ENCODE measurements around the gene KIF3B. TPM values are rescaled to one million over a fixed set of nuclear protein-coding genes. Genes with fewer than 3 reads are reported as not detected.
A peak's percentile ranks its signal among the peaks of the same experiment; 100 is the strongest.

The KIF3B gene
- total RNA-seq, 4 donors from 2014 or later = 26.6 to 46.5 (median 37.5) TPM

DNA sequence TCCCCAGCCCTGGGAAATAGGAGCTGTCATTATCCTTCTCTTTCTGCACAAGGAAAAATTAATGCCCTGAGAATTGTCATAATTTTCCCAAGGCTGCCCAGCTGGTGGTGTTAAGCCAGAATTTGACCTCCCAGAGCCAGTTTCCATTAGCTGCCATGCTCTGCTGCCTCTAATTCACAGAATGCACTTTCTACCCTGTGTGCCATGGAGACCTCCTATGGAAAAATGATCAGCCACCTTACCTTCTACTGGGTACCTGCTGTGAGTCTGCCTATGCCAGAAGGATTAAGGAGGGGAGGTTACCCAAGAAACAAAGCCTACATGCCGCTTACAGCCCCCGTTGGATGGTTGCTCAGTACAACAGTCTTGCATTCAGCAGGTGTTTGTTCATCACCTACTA, 40.6 kb upstream of the KIF3B start:
- peak overlapping the region; percentile 59 to 77 (median 70) for H3K27ac ChIP-seq
- intact Hi-C loops (cut with DNase I; ENCODE audit: low total_unique reads) = no loop called here

DNA sequence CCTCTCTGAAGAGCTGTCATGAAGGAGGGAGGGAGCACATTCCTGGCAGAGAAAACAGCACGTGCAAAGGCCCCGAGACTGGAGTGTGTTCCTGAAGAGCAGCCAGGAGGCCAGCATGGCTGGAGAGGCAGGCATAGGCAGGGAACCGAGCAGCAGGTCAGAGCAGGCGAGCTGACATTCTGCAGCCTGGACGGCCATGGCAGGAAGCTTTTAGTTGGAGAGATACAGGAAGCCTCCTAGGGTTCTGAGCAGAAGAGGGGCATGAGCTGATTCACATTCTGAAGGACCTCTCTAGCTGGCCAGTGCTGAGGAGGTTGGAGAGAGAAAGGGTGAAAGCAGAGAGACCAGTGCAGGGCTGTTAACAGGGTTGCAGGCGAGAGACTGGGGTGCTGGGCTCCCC, 40.0 kb upstream of the KIF3B start:
- WGBS, 2 donors (ENCODE audit: low coverage in 1 of 2) = 79 to 84% methylated on average over 3 to 6 of the region's 6 CpGs
- no peak overlapping the region for H3K4me3 ChIP-seq
- H3K36me3 ChIP-seq = peaks cover 0 to 18% (median 3%) of the 10 kb centered on the region in 4 donors
- DNase-seq = no peak
- no peaks in the 10 kb centered on the region for H3K27me3 ChIP-seq
- H3K9me3 ChIP-seq = no peaks in the 10 kb centered on the region
- in situ Hi-C loops (cut with MboI; ENCODE audit: low pct_ligation_motif_present in 1 of 4, low pct_unique_long_range_greater_than_20kb in 1 of 4, low sequenced_read_pairs in 3 of 4) = no loop called here
- peak overlapping the region in 1 of 4 donors; percentile 77 for H3K27ac ChIP-seq
- intact Hi-C loops (cut with DNase I; ENCODE audit: low total_unique reads) = no loop called here
- TF ChIP-seq POLR2A (IDR thresholded peaks at IDR 0.05) (no peak), EP300 (IDR thresholded peaks at IDR 0.05; ENCODE audit: low read depth) (no peak)
- H3K4me1 ChIP-seq = peaks cover 7 to 27% (median 15%) of the 10 kb centered on the region in 4 donors

More for the DNA sequence above, 40.6 kb upstream of the KIF3B start:
- in situ Hi-C loops (cut with MboI; ENCODE audit: low pct_ligation_motif_present in 1 of 4, low pct_unique_long_range_greater_than_20kb in 1 of 4, low sequenced_read_pairs in 3 of 4) = no loop called here
- peaks cover 7 to 33% (median 15%) of the 10 kb centered on the region in 4 donors for H3K4me1 ChIP-seq
- WGBS, 2 donors (ENCODE audit: low coverage in 1 of 2) = 95% methylated on average over 2 of the region's 2 CpGs; no CpG with 5 or more reads in 1 of the 2 donors
- no peaks in the 10 kb centered on the region for H3K9me3 ChIP-seq
- H3K27me3 ChIP-seq = no peaks in the 10 kb centered on the region
- H3K4me3 ChIP-seq = no peak overlapping the region
- TF ChIP-seq POLR2AphosphoS5 (IDR thresholded peaks at IDR 0.05) (no peak), EP300 (IDR thresholded peaks at IDR 0.05; ENCODE audit: low read depth) (no peak), POLR2A (IDR thresholded peaks at IDR 0.05) (no peak)
- TF ChIP-seq, protein P1, sequence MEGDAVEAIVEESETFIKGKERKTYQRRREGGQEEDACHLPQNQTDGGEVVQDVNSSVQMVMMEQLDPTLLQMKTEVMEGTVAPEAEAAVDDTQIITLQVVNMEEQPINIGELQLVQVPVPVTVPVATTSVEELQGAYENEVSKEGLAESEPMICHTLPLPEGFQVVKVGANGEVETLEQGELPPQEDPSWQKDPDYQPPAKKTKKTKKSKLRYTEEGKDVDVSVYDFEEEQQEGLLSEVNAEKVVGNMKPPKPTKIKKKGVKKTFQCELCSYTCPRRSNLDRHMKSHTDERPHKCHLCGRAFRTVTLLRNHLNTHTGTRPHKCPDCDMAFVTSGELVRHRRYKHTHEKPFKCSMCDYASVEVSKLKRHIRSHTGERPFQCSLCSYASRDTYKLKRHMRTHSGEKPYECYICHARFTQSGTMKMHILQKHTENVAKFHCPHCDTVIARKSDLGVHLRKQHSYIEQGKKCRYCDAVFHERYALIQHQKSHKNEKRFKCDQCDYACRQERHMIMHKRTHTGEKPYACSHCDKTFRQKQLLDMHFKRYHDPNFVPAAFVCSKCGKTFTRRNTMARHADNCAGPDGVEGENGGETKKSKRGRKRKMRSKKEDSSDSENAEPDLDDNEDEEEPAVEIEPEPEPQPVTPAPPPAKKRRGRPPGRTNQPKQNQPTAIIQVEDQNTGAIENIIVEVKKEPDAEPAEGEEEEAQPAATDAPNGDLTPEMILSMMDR (IDR thresholded peaks at IDR 0.05) = no peak
- no peak for DNase-seq
- peaks cover 0 to 20% (median 3%) of the 10 kb centered on the region in 4 donors for H3K36me3 ChIP-seq

DNA sequence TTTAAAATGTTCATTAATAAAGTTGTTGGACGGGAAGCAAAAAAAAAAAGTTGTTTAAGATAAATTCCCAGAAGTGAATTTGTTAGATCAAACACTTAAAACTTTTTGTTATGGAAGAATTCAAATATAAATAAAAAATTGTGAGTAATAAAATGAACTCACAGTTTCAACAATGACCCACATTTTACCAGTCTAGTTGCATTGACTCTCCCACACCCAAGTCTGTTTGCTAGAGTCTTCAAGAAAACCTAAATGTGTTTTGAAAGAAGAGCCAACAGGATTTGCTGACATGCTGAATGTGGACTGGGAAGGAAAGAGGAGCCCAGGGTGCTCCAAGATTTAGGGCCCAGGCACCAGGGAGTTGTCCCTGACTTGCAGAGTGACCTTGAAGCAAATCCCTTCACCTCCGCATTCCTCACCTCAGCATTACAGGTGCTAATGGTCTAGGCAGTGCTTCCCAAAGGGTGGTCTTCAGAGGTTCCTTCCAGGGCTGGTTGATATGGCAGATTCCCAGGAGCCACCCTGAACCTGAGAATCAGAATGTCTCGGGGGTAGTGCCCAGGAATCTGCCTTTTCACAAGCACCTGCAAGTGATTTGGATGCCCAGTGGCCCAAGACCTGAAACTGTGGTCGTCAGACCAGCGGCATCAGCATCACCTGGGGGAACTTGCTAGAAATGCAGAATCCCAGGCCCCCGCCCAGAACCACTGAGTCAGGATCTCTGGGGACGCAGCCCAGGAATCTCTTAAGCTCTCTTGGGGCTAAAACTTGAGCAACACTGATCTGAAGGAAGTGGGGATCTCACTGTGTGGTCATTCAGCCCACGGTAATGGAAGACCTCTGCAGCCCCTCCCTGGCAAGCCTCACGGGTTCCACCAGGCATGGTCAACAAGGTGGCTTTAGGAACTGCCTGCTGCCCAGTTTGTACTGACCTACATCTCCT, 38.7 kb upstream of the KIF3B start:
- H3K4me3 ChIP-seq = no peak overlapping the region
- in situ Hi-C loops (cut with MboI; ENCODE audit: low pct_ligation_motif_present in 1 of 4, low pct_unique_long_range_greater_than_20kb in 1 of 4, low sequenced_read_pairs in 3 of 4) = no loop called here
- peaks cover 0 to 6% (median 0%) of the 10 kb centered on the region in 4 donors for H3K36me3 ChIP-seq
- 83 to 84% methylated on average over 3 to 9 of the region's 9 CpGs for WGBS, 2 donors (ENCODE audit: low coverage in 1 of 2)
- H3K9me3 ChIP-seq = no peaks in the 10 kb centered on the region
- no peak for DNase-seq
- H3K4me1 ChIP-seq = peaks cover 7 to 27% (median 15%) of the 10 kb centered on the region in 4 donors
- no peak overlapping the region for H3K27ac ChIP-seq
- TF ChIP-seq POLR2A (IDR thresholded peaks at IDR 0.05) = no peak
- no peak for TF ChIP-seq POLR2AphosphoS5 (IDR thresholded peaks at IDR 0.05)
- TF ChIP-seq EP300 (IDR thresholded peaks at IDR 0.05; ENCODE audit: low read depth) = no peak
- TF ChIP-seq, protein P1 (IDR thresholded peaks at IDR 0.05) = no peak
- H3K27me3 ChIP-seq = no peaks in the 10 kb centered on the region
- intact Hi-C loops (cut with DNase I; ENCODE audit: low total_unique reads) = no loop called here

DNA sequence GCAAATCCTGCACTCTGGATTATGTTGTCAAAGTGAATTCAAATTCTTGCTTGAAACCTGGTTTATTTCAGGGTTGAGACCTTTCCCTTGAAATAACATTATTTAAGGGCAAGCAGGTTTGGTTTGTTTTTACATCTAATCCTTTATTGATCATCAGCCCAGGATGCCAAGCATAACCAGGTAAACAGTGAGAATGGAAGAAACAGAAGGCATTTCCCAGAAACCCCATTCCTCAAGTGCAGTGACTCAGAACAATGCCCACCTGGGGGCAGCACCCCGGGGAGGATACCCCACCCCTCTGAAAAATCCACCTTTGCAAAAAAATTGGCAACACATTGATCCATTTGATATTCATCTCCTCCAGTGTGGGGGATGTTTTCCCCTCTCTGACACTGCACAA, 37.2 kb upstream of the KIF3B start:
- 14% methylated on average over 1 of the region's 1 CpG; no CpG with 5 or more reads in 1 of the 2 donors for WGBS, 2 donors (ENCODE audit: low coverage in 1 of 2)
- Histone ChIP-seq H3K27ac (no peak overlapping the region), H3K4me3 (no peak overlapping the region), H3K9me3 (no peaks in the 10 kb centered on the region), H3K36me3 (no peaks in the 10 kb centered on the region), H3K27me3 (no peaks in the 10 kb centered on the region), H3K4me1 (peaks cover 7 to 26% (median 15%) of the 10 kb centered on the region in 4 donors)
- no peak for TF ChIP-seq POLR2A (IDR thresholded peaks at IDR 0.05)
- TF ChIP-seq EP300 (IDR thresholded peaks at IDR 0.05; ENCODE audit: low read depth) = no peak
- TF ChIP-seq, protein P1 (IDR thresholded peaks at IDR 0.05) = no peak
- no peak for TF ChIP-seq POLR2AphosphoS5 (IDR thresholded peaks at IDR 0.05)
- intact Hi-C loops (cut with DNase I; ENCODE audit: low total_unique reads) = no loop called here
- DNase-seq = no peak
- in situ Hi-C loops (cut with MboI; ENCODE audit: low pct_ligation_motif_present in 1 of 4, low pct_unique_long_range_greater_than_20kb in 1 of 4, low sequenced_read_pairs in 3 of 4) = no loop called here
